ENCODE measurements around the gene AUTS2. TPM values are rescaled to one million over a fixed set of nuclear protein-coding genes. Genes with fewer than 3 reads are reported as not detected.

The AUTS2 gene
- total RNA-seq, 1 donor from 2014 or later, result 7.7 TPM

- intact Hi-C loops (cut with micrococcal nuclease), result no loop called here
Measured at GRCh38 chr7:70474639-70475234, 876.5 kb downstream of the AUTS2 start.

- intact Hi-C loops (cut with micrococcal nuclease), result no loop called here
Measured at GRCh38 chr7:70477036-70478010, 879.0 kb downstream of the AUTS2 start.

GRCh38 chr7:70479153-70480021, 881.1 kb downstream of the AUTS2 start:
- intact Hi-C loops (cut with micrococcal nuclease), result no loop called here

GRCh38 chr7:70480927-70481569, 882.8 kb downstream of the AUTS2 start:
- intact Hi-C loops (cut with micrococcal nuclease), result no loop called here

GRCh38 chr7:70481570-70482123, 883.4 kb downstream of the AUTS2 start:
- intact Hi-C loops (cut with micrococcal nuclease), result no loop called here

- intact Hi-C loops (cut with micrococcal nuclease), result no loop called here
Measured at GRCh38 chr7:70484255-70484654, 886.0 kb downstream of the AUTS2 start.

GRCh38 chr7:70486977-70487376, 888.7 kb downstream of the AUTS2 start:
- intact Hi-C loops (cut with micrococcal nuclease), result no loop called here

- intact Hi-C loops (cut with micrococcal nuclease), result no loop called here
Measured at GRCh38 chr7:70487428-70487827, 889.2 kb downstream of the AUTS2 start.

- intact Hi-C loops (cut with micrococcal nuclease), result no loop called here
Measured at GRCh38 chr7:70487886-70488285, 889.6 kb downstream of the AUTS2 start.

- intact Hi-C loops (cut with micrococcal nuclease), result no loop called here
Measured at GRCh38 chr7:70489813-70490212, 891.5 kb downstream of the AUTS2 start.

GRCh38 chr7:70492625-70493024, 894.4 kb downstream of the AUTS2 start:
- intact Hi-C loops (cut with micrococcal nuclease), result no loop called here

GRCh38 chr7:70494225-70495032, 896.2 kb downstream of the AUTS2 start:
- intact Hi-C loops (cut with micrococcal nuclease), result no loop called here

GRCh38 chr7:70495033-70495376, 896.7 kb downstream of the AUTS2 start:
- intact Hi-C loops (cut with micrococcal nuclease), result no loop called here

- intact Hi-C loops (cut with micrococcal nuclease), result no loop called here
Measured at GRCh38 chr7:70497793-70498192, 899.5 kb downstream of the AUTS2 start.

- intact Hi-C loops (cut with micrococcal nuclease), result no loop called here
Measured at GRCh38 chr7:70498232-70498992, 900.1 kb downstream of the AUTS2 start.

GRCh38 chr7:70500261-70500660, 902.0 kb downstream of the AUTS2 start:
- intact Hi-C loops (cut with micrococcal nuclease), result no loop called here

- intact Hi-C loops (cut with micrococcal nuclease), result no loop called here
Measured at GRCh38 chr7:70502117-70502863, 904.0 kb downstream of the AUTS2 start.

- intact Hi-C loops (cut with micrococcal nuclease), result no loop called here
Measured at GRCh38 chr7:70504254-70504653, 906.0 kb downstream of the AUTS2 start.

GRCh38 chr7:70505468-70505867, 907.2 kb downstream of the AUTS2 start:
- intact Hi-C loops (cut with micrococcal nuclease), result no loop called here
